ENCODE results near the gene MMP10. TPM values are rescaled to one million over a fixed set of nuclear protein-coding genes. Genes with fewer than 3 reads are reported as not detected.

Gene MMP10
- total RNA-seq, 1 donor from 2014 or later, result not detected

DNA sequence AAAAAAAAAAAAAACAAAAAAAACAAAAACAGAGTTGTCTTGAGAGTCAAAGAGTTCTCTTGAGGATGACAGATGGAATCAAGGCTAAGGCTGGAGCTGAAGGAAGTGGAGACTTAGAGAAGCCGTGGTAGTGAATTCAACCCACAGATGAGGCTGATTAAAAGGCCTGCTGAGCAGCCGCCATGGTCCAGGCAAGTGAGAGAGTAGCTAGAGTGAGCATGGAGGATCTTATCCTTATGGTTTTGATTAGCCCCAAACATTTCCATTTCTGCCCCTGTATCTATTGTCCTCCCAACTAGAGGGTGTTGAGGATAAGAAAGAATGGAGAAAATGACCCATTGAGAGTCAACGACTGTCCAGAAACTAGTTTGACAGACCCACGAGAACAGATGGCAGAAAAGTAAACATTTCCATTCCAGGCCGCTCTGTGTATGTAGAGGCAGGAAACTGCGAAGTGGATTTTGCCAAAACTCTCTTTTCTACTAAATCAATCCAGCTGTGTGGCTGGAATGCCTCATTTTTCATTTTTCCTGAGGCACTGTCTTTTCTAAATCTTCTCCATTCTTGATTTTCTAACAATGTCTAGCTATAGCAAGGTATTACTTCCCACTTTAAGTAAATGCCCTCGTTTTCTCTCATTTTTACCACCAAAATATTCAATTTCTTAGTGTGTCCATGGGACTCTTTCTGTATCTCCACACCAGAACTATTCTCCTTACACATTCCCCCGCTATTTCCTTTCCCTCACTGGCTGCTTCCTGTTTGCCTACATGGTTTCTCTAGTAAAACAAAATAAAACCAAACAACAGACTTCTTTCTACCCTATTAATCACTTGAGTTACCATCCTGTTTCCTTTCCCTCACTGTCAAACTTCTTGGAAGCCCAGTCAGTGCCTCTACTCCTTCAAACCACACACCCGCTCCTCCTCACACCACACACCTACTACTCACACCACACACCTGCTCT, 50.3 kb downstream of the MMP10 start:
- intact Hi-C loops (cut with micrococcal nuclease), result no loop called here

DNA sequence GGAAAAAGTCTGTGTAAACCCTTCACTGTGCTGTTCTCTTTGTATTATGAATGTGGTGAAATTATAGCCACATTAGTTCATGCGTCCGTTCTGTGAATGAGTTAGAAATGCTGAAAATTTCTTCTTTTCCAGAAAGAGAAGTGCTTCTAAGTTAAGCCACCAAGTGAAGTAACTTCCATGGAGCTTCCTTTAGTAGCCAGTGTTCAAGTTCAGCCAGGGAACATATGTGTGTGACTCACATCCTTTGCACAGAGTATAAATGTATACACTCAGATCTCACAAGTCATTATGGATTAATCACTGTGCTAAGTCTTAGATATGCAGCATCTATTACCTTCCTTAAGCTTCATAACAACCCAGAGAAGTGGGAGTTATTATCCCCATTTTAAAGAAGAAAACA, 52.5 kb downstream of the MMP10 start:
- intact Hi-C loops (cut with micrococcal nuclease), result no loop called here

DNA sequence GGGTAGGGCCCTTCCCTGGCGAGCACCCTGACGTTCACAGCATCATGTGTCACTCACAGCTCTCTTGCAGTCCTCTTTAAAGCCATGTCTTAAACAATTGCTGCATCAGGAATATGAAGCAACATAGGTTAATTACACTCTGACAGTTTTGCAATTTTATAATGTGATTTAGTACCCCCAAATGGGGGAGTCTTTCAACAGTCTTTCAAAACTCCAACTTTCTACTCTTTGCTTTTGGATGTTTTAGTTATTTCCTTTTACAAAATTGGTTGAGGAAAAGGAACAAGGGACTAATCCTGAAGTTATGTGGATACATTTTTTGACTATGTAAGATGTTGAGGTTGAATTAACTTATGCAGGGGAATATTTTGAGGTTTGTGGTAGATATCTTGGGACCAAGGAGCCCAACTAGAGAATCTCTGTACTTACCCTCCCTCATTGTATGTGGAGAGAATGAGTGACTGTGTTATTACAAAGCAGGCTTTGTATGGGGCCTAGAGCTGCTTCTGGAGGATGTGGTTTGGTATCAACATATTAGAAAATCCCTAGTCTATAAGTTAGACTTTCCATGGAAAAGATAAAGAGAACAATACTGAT, 55.4 kb downstream of the MMP10 start, which contains the start of gene MMP8:
Gene MMP8, minus strand, starts transcription at position 51 of the 597 bp plus-strand sequence. CDS start 99 bp downstream, outside the sequence.
- intact Hi-C loops (cut with micrococcal nuclease), result no loop called here

DNA sequence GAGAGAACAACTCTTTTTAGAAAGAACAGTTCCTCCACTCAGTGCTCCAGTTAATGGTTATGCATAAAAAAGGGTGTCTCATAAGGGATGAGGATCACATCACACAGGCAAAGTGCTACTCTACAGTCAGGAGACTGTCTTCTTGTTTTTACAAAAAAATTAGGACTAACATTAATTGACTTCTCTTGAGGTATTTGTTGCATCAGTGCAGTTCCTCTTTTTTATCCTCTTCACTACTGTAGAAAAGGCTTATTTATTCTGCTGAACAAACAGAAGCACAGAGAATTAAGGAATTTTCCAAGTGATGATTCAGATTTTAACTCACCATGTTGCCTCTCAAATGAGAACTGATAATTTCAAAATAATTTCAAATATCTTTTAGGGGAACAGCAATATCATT, 57.6 kb downstream of the MMP10 start:
- intact Hi-C loops (cut with micrococcal nuclease), result no loop called here

Other genes starting within 250 kb of the MMP10 start
- gene MMP7, start 249.9 kb downstream of the MMP10 start, total RNA-seq, result not detected in 2 replicates
- gene MMP20, start 155.3 kb downstream of the MMP10 start, total RNA-seq, result not detected in 2 replicates
- not detected in 2 replicates for gene MMP27, start 74.9 kb downstream of the MMP10 start, total RNA-seq
- not detected in 2 replicates for gene MMP8, start 55.7 kb downstream of the MMP10 start, total RNA-seq
- not detected in 2 replicates for gene MMP1, start 17.5 kb upstream of the MMP10 start, total RNA-seq
- gene MMP3, start 63.0 kb upstream of the MMP10 start, total RNA-seq, result not detected in 2 replicates
- not detected in 2 replicates for gene MMP12, start 94.4 kb upstream of the MMP10 start, total RNA-seq
- gene MMP13, start 175.1 kb upstream of the MMP10 start, total RNA-seq, result 0.17 TPM in 1 of 2 replicates, not detected in the other

Data from T-helper 1 cell treated with Interleukin-12 subunit alpha and Interleukin-12 subunit beta and Interleukin-4 antibody, amounts not matched to agents 30 ng/mL and 1 ng/mL, for 36 hours (primary cell).